HCT116 (cell line): ENCODE data around the gene RASL12. TPM values are rescaled to one million over a fixed set of nuclear protein-coding genes. Genes with fewer than 3 reads are reported as not detected.

Source experiments
- ATAC-seq: fragments of 200-7000 bp; cut with Tn5 transposase; 2 replicates; pipeline ENCODE4 v1.9.1; 2020; ENCODE audit warnings: mild to moderate bottlenecking, moderate library complexity
- BruUV-seq: library from RNA; stranded (reverse); fragments of 400-500 nt; replicated peaks from 2 replicates; lab custom pipeline; 2021; lab: Mats Ljungman, UMichigan
- CTCF ChIA-PET: fragments of 300-600 bp; sonication (Branson Sonifier 250); formaldehyde crosslinking; loops from one replicate; lab custom pipeline; 2021; ENCODE audit warnings: antibody characterized with exemption; lab: Charles Lee
- POLR2A ChIA-PET: fragments of 300-600, 350-600 bp; sonication (Branson Sonifier 250); formaldehyde crosslinking; loops from one replicate; lab custom pipeline; 2021; ENCODE audit warnings: antibody characterized with exemption; lab: Charles Lee
- RAD21 ChIA-PET, 2 experiments: fragments of 300-600 bp; sonication (Branson Sonifier 250); formaldehyde crosslinking; loops; one replicate each; lab custom pipeline; 2023; ENCODE audit warnings: low total read pairs in 2 of 2; ENCODE audit not compliant: uncharacterized antibody in 2 of 2, unreplicated experiment in 2 of 2, low non-redundant PET in 1 of 2; lab: Charles Lee
- DNase-seq: peaks from one replicate; pipeline ENCODE4 v3.0.0-alpha.2; 2010; ENCODE audit warnings: low read depth, low spot score
- H2AFZ ChIP-seq: fragments of 200-600 bp; shearing (Covaris generic), sonication (generic); 2 replicates; pipeline ENCODE4 v1.6.1; 2017; ENCODE audit warnings: low read depth, mixed run types, mixed read lengths, antibody characterized with exemption, low read length; ENCODE audit not compliant: poor library complexity, severe bottlenecking
- H3K27ac ChIP-seq: 2 replicates; pipeline ENCODE4 v1.5.1; 2012; ENCODE audit warnings: low read depth, low read length
- H3K27me3 ChIP-seq: fragments of 200-600 bp; sonication (generic); 2 replicates; pipeline ENCODE4 v1.6.1; 2016; ENCODE audit warnings: mixed run types, low read length, mixed read lengths; ENCODE audit not compliant: insufficient read depth
- H3K36me3 ChIP-seq, 2 experiments: fragments of 200-500 bp in 1 of 2; fragments of 200-600 bp in 1 of 2; sonication (Bioruptor generic) in 1 of 2; sonication (generic) in 1 of 2; 2 replicates each; pipeline versions ENCODE4 v1.5.1 to v1.6.1; 2014 to 2016; ENCODE audit warnings: low read length in 2 of 2, inconsistent platforms in 1 of 2, mixed read lengths in 1 of 2, mixed run types in 1 of 2; ENCODE audit not compliant: insufficient read depth in 2 of 2, control insufficient read depth in 1 of 2
- H3K4me1 ChIP-seq, 2 experiments: fragments of 200-600 bp in 1 of 2; sonication (generic) in 1 of 2; 2 replicates each; pipeline versions ENCODE4 v1.5.1 to v1.6.1; 2012 to 2017; ENCODE audit warnings: low read length in 2 of 2, inconsistent platforms in 1 of 2, mild to moderate bottlenecking in 1 of 2, mixed read lengths in 1 of 2, mixed run types in 1 of 2, moderate library complexity in 1 of 2; ENCODE audit not compliant: insufficient read depth in 2 of 2, control insufficient read depth in 1 of 2
- H3K4me2 ChIP-seq: fragments of 200-600 bp; sonication (generic); 2 replicates; pipeline ENCODE4 v1.6.1; 2017; ENCODE audit warnings: mixed run types, low read length, mixed read lengths
- H3K4me3 ChIP-seq, 2 experiments: fragments of 200-600 bp in 1 of 2; sonication (generic) in 1 of 2; replicated peaks in 1 of 2; 2 replicates each; pipeline ENCODE4 v1.5.1; 2011 to 2016; ENCODE audit warnings: low read length in 2 of 2, control low read depth in 1 of 2, low read depth in 1 of 2, mild to moderate bottlenecking in 1 of 2, mixed read lengths in 1 of 2, mixed run types in 1 of 2
- H3K79me2 ChIP-seq: fragments of 200-600 bp; sonication (generic); 2 replicates; pipeline ENCODE4 v1.6.1; 2017; ENCODE audit warnings: mild to moderate bottlenecking, mixed run types, low read length, moderate library complexity, mixed read lengths; ENCODE audit not compliant: insufficient read depth
- H3K9ac ChIP-seq: fragments of 200-600 bp; sonication (generic); 2 replicates; pipeline ENCODE4 v1.6.1; 2016; ENCODE audit warnings: low read length, mixed read lengths
- H3K9me2 ChIP-seq: fragments of 200-600 bp; sonication (generic), shearing (Covaris generic); 2 replicates; pipeline ENCODE4 v1.6.1; 2017; ENCODE audit warnings: mixed run types, mild to moderate bottlenecking, moderate library complexity; ENCODE audit not compliant: insufficient read depth
- H3K9me3 ChIP-seq, 2 experiments: fragments of 200-500 bp in 1 of 2; fragments of 200-600 bp in 1 of 2; sonication (Bioruptor generic) in 1 of 2; sonication (generic) in 1 of 2; 2 replicates each; pipeline ENCODE4 v1.6.1; 2014 to 2017; ENCODE audit warnings: low read length in 2 of 2, mixed read lengths in 2 of 2, inconsistent platforms in 1 of 2, low read depth in 1 of 2, mild to moderate bottlenecking in 1 of 2, mixed run types in 1 of 2, moderate library complexity in 1 of 2; ENCODE audit not compliant: control insufficient read depth in 1 of 2, insufficient read depth in 1 of 2
- H4K20me1 ChIP-seq: fragments of 200-600 bp; sonication (generic), shearing (Covaris generic); 2 replicates; pipeline ENCODE4 v1.6.1; 2017; ENCODE audit warnings: mixed run types, mild to moderate bottlenecking, moderate library complexity; ENCODE audit not compliant: insufficient read depth
- EGR1 ChIP-seq: IDR thresholded peaks from 2 replicates; pipeline ENCODE4 v1.6.1; 2012; ENCODE audit warnings: low read depth
- FOSL1 ChIP-seq: IDR thresholded peaks from 2 replicates; pipeline ENCODE4 v1.6.1; 2012; ENCODE audit warnings: low read depth
- RAD21 ChIP-seq: IDR thresholded peaks from 2 replicates; pipeline ENCODE4 v1.6.1; 2012; ENCODE audit warnings: low read depth, mild to moderate bottlenecking
- SIN3A ChIP-seq: IDR thresholded peaks from 2 replicates; pipeline ENCODE4 v1.6.1; 2012; ENCODE audit warnings: low read depth
- ZFX ChIP-seq: fragments of 450-650 bp; IDR thresholded peaks from 2 replicates; pipeline ENCODE4 v1.6.1; 2017
- intact Hi-C: fragments of 100-400 bp; cut with micrococcal nuclease; formaldehyde crosslinking; loops from 2 replicates; pipeline ENCODE4 v1.10.0; 2022
- total RNA-seq: library from RNA; stranded (reverse); gene quantifications from one replicate; pipeline ENCODE4 v1.2.1, GENCODE V29; 2021; ENCODE audit not compliant: unreplicated experiment
- TF ChIP-seq, protein P1 (sequence below): IDR thresholded peaks from 2 replicates; pipeline ENCODE4 v1.6.1; 2012; ENCODE audit warnings: low read depth

The RASL12 gene
- total RNA-seq, 1 experiment from 2014 or later, result 0.25 TPM

DNA sequence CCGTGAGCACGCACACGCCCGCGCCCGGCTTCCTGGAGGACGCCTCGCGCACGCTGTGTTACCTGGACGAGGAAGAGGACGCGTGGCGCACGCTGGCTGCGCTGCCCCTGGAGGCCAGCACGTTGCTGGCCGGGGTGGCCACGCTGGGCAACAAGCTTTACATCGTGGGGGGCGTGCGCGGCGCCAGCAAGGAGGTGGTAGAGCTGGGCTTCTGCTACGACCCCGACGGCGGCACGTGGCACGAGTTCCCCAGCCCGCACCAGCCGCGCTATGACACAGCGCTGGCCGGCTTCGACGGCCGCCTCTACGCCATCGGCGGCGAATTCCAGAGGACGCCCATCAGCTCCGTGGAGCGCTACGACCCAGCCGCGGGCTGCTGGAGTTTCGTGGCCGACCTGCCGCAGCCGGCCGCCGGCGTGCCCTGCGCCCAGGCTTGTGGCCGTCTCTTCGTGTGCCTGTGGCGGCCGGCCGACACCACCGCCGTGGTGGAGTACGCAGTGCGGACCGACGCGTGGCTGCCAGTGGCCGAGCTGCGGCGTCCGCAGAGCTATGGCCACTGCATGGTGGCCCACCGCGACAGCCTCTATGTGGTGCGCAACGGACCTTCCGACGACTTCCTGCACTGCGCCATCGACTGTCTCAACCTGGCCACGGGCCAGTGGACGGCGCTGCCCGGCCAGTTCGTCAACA lies 9.6 kb upstream of the RASL12 start:
- H3K27ac ChIP-seq, result no peak overlapping the region
- ATAC-seq (no peak), DNase-seq (no peak)
- no peaks in the 10 kb centered on the region for H3K36me3 ChIP-seq
- H4K20me1 ChIP-seq, result no peaks in the 10 kb centered on the region
- H3K9me2 ChIP-seq, result no peaks in the 10 kb centered on the region
- H3K79me2 ChIP-seq, result no peaks in the 10 kb centered on the region
- ChIA-PET POLR2A (interaction anchor here (1.2 kb wide), 1 partner anchor 10 kb away, joined by 3 read pairs; no protein-coding TSS in a partner anchor), CTCF (interaction anchor here (1.5 to 2.1 kb wide), 3 partner anchors 22 to 44 kb away, joined by 7 to 13 read pairs (median 9); no protein-coding TSS in a partner anchor), RAD21 (no interaction called here)
- no peak for TF ChIP-seq RAD21
- no peak for TF ChIP-seq FOSL1
- no peak for TF ChIP-seq SIN3A
- TF ChIP-seq, protein P1, sequence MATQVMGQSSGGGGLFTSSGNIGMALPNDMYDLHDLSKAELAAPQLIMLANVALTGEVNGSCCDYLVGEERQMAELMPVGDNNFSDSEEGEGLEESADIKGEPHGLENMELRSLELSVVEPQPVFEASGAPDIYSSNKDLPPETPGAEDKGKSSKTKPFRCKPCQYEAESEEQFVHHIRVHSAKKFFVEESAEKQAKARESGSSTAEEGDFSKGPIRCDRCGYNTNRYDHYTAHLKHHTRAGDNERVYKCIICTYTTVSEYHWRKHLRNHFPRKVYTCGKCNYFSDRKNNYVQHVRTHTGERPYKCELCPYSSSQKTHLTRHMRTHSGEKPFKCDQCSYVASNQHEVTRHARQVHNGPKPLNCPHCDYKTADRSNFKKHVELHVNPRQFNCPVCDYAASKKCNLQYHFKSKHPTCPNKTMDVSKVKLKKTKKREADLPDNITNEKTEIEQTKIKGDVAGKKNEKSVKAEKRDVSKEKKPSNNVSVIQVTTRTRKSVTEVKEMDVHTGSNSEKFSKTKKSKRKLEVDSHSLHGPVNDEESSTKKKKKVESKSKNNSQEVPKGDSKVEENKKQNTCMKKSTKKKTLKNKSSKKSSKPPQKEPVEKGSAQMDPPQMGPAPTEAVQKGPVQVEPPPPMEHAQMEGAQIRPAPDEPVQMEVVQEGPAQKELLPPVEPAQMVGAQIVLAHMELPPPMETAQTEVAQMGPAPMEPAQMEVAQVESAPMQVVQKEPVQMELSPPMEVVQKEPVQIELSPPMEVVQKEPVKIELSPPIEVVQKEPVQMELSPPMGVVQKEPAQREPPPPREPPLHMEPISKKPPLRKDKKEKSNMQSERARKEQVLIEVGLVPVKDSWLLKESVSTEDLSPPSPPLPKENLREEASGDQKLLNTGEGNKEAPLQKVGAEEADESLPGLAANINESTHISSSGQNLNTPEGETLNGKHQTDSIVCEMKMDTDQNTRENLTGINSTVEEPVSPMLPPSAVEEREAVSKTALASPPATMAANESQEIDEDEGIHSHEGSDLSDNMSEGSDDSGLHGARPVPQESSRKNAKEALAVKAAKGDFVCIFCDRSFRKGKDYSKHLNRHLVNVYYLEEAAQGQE, result no peak
- no peak for TF ChIP-seq EGR1
- no peak for TF ChIP-seq ZFX
- H2AFZ ChIP-seq, result no peak overlapping the region
- H3K4me2 ChIP-seq, result peak overlapping the region; percentile 38
- H3K9me3 ChIP-seq, result no peaks in the 10 kb centered on the region
- no TSS peak for BruUV-seq
- intact Hi-C loops, result no loop called here
- no peak overlapping the region for H3K4me3 ChIP-seq
- no peaks in the 10 kb centered on the region for H3K27me3 ChIP-seq
- H3K4me1 ChIP-seq, result peaks cover 3 to 13% of the 10 kb centered on the region in 2 experiments; a peak in 2 of 4 replicates
- no peak overlapping the region for H3K9ac ChIP-seq
